Measurements from ENCODE around the gene CENPN. TPM values are rescaled to one million over a fixed set of nuclear protein-coding genes. Genes with fewer than 3 reads are reported as not detected.

CENPN gene
- total RNA-seq, 4 donors from 2014 or later = 4.9 to 12.7 (median 8.5) TPM

DNA sequence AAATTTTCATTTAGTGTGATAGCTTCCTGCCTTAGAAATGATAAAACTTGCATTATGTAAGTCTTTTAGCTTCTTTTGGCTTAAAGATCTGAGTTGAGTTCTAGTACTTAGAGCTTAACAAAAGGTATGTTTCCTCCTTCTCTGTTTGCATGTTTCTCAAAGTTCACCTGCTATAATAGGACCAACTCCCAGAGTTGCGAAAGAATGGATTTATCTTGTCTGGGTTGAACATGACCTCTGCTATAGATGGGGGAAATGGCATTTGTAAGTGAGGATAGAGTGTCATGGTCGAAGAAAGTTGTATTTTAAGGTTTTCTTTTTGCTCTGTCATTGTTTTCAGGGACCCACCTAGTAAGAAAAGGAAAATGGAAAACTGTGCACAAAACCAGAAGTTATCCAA, 35.8 kb downstream of the CENPN start:
- Histone ChIP-seq H3K4me1 (peaks cover 0 to 17% (median 0%) of the 10 kb centered on the region in 4 donors), H3K27me3 (no peaks in the 10 kb centered on the region), H3K27ac (no peak overlapping the region), H3K4me3 (no peak overlapping the region), H3K36me3 (peaks cover 0 to 43% (median 16%) of the 10 kb centered on the region in 4 donors), H3K9me3 (no peaks in the 10 kb centered on the region)
- intact Hi-C loops (cut with DNase I; ENCODE audit: low total_unique reads) (no loop called here), in situ Hi-C loops (cut with MboI; ENCODE audit: low pct_ligation_motif_present in 1 of 4, low pct_unique_long_range_greater_than_20kb in 1 of 4, low sequenced_read_pairs in 3 of 4) (loop anchor here in 3 of 4 donors (25.0 kb wide), 1 partner anchor 694 kb away; no protein-coding TSS in a partner anchor)
- TF ChIP-seq EP300 (IDR thresholded peaks at IDR 0.05; ENCODE audit: low read depth) = no peak
- TF ChIP-seq, protein P1, sequence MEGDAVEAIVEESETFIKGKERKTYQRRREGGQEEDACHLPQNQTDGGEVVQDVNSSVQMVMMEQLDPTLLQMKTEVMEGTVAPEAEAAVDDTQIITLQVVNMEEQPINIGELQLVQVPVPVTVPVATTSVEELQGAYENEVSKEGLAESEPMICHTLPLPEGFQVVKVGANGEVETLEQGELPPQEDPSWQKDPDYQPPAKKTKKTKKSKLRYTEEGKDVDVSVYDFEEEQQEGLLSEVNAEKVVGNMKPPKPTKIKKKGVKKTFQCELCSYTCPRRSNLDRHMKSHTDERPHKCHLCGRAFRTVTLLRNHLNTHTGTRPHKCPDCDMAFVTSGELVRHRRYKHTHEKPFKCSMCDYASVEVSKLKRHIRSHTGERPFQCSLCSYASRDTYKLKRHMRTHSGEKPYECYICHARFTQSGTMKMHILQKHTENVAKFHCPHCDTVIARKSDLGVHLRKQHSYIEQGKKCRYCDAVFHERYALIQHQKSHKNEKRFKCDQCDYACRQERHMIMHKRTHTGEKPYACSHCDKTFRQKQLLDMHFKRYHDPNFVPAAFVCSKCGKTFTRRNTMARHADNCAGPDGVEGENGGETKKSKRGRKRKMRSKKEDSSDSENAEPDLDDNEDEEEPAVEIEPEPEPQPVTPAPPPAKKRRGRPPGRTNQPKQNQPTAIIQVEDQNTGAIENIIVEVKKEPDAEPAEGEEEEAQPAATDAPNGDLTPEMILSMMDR (IDR thresholded peaks at IDR 0.05) = no peak
- TF ChIP-seq POLR2A (IDR thresholded peaks at IDR 0.05) = no peak
- WGBS, 2 donors (ENCODE audit: low coverage in 1 of 2) = 94 to 100% methylated on average over 2 of the region's 2 CpGs
- DNase-seq = no peak

DNA sequence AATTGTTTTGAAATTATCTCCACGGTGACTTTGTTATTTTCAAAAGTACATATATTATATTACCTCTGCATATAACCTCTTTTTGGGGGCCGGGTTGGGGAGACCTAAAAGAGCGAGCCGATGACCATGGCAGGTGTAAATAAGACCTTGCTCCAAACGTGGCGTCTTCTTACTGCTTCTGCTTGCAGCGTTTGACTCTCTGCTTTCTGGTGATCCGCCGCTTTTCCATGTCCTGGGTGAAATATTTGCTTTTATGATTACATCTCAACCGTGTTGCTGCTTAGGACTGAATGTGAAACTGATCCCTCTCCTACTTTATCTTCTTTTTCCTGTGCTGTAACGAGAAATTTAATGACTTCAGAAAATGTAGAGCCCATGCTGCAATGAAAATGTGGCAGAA, 46.7 kb downstream of the CENPN start:
- Histone ChIP-seq H3K4me3 (no peak overlapping the region), H3K27ac (no peak overlapping the region), H3K36me3 (no peaks in the 10 kb centered on the region), H3K9me3 (peaks cover 10 to 12% of the 10 kb centered on the region in 2 donors), H3K4me1 (no peaks in the 10 kb centered on the region), H3K27me3 (no peaks in the 10 kb centered on the region)
- TF ChIP-seq POLR2AphosphoS5 (IDR thresholded peaks at IDR 0.05) = no peak
- no peak for TF ChIP-seq POLR2A (IDR thresholded peaks at IDR 0.05)
- TF ChIP-seq EP300 (IDR thresholded peaks at IDR 0.05; ENCODE audit: low read depth) = no peak
- TF ChIP-seq, protein P1 (IDR thresholded peaks at IDR 0.05) = no peak
- no peak for DNase-seq
- WGBS, 2 donors (ENCODE audit: low coverage in 1 of 2) = 82 to 84% methylated on average over 10 to 11 of the region's 11 CpGs
- in situ Hi-C loops (cut with MboI; ENCODE audit: low pct_ligation_motif_present in 1 of 4, low pct_unique_long_range_greater_than_20kb in 1 of 4, low sequenced_read_pairs in 3 of 4) (no loop called here), intact Hi-C loops (cut with DNase I; ENCODE audit: low total_unique reads) (no loop called here)

DNA sequence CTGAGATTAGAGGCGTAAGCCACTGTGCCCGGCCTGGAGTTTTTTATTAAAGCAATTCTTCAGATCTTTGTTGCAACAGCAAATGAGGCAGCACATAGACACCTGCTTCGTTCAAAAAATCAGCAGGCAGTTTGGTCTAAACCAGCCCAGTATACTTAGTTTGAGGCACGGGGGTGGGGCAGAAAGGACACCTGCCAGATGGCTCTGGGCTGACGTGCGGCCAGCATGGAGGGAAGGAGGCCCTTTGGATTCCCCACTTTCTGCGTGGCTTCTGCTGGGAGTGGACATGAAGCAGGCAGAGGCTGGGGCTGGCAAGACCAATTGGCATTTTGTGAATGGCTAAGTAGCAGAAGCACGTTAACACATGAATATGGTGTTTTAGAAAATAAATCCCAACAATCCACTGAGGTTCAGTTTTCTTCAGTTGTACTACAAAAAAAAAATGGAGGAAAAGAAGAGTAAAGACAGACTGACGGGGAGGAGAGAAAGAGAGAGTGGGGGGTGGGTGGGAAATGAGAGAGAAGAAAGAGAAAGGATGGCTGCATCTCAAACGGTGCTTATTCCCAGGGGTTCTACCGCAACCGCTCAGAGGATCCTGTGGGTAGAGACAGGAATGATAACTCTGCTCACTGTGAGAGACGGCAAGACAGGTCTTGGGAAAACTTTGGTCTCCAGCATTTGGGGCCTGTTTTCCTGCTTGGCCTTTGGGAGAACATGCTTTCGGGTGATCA, 53.7 kb downstream of the CENPN start:
- Histone ChIP-seq H3K9me3 (no peaks in the 10 kb centered on the region), H3K4me3 (no peak overlapping the region), H3K4me1 (no peaks in the 10 kb centered on the region), H3K36me3 (no peaks in the 10 kb centered on the region), H3K27ac (no peak overlapping the region), H3K27me3 (no peaks in the 10 kb centered on the region)
- intact Hi-C loops (cut with DNase I; ENCODE audit: low total_unique reads) = no loop called here
- DNase-seq = no peak
- in situ Hi-C loops (cut with MboI; ENCODE audit: low pct_ligation_motif_present in 1 of 4, low pct_unique_long_range_greater_than_20kb in 1 of 4, low sequenced_read_pairs in 3 of 4) = no loop called here
- 84 to 88% methylated on average over 3 to 14 of the region's 14 CpGs for WGBS, 2 donors (ENCODE audit: low coverage in 1 of 2)
- TF ChIP-seq POLR2A (IDR thresholded peaks at IDR 0.05) = no peak
- no peak for TF ChIP-seq EP300 (IDR thresholded peaks at IDR 0.05; ENCODE audit: low read depth)
- TF ChIP-seq, protein P1 (IDR thresholded peaks at IDR 0.05) = no peak
- no peak for TF ChIP-seq POLR2AphosphoS5 (IDR thresholded peaks at IDR 0.05)

DNA sequence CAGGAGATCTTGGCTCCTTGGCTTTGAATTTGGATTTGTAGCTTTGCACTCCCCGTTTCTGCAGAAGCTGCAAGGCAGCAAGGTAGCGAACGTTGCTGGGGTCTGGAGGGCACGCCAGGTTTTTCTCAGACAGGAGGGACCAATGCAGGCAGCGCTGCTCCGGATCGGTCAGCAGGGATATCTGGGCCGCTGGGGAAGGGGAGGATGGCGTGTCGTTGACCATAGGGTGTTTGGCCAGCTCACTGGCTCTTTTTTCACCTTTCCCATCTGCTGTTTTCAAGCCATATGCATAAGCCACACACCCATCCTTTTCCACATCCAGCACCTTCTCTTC, 54.3 kb downstream of the CENPN start:
- Histone ChIP-seq H3K9me3 (no peaks in the 10 kb centered on the region), H3K4me3 (no peak overlapping the region), H3K36me3 (no peaks in the 10 kb centered on the region), H3K27ac (no peak overlapping the region), H3K27me3 (no peaks in the 10 kb centered on the region), H3K4me1 (no peaks in the 10 kb centered on the region)
- no peak for TF ChIP-seq POLR2AphosphoS5 (IDR thresholded peaks at IDR 0.05)
- TF ChIP-seq, protein P1 (IDR thresholded peaks at IDR 0.05) = no peak
- no peak for TF ChIP-seq EP300 (IDR thresholded peaks at IDR 0.05; ENCODE audit: low read depth)
- no peak for TF ChIP-seq POLR2A (IDR thresholded peaks at IDR 0.05)
- in situ Hi-C loops (cut with MboI; ENCODE audit: low pct_ligation_motif_present in 1 of 4, low pct_unique_long_range_greater_than_20kb in 1 of 4, low sequenced_read_pairs in 3 of 4) (no loop called here), intact Hi-C loops (cut with DNase I; ENCODE audit: low total_unique reads) (no loop called here)
- WGBS, 2 donors (ENCODE audit: low coverage in 1 of 2) = 88% methylated on average over 10 of the region's 10 CpGs; no CpG with 5 or more reads in 1 of the 2 donors
- no peak for DNase-seq
